A673 (cell line): ENCODE data around the gene LMNB1.

Experiments used
- EZH2 ChIP-seq: fragments of 200-600 bp; sonication (generic); IDR thresholded peaks from 2 replicates; pipeline ENCODE4 v1.6.1; 2017; ENCODE audit warnings: borderline replicate concordance, low read depth, mild to moderate bottlenecking, mixed read lengths, antibody characterized with exemption, low read length; ENCODE audit not compliant: poor library complexity, severe bottlenecking
- TF ChIP-seq, protein P1 (sequence below): fragments of 300-800, 200-600 bp; sonication (generic); conservative IDR thresholded peaks from 2 replicates; pipeline ENCODE4 v1.5.1; 2017; ENCODE audit warnings: low read depth, mild to moderate bottlenecking, antibody characterized with exemption, low read length, moderate library complexity, mixed read lengths

DNA sequence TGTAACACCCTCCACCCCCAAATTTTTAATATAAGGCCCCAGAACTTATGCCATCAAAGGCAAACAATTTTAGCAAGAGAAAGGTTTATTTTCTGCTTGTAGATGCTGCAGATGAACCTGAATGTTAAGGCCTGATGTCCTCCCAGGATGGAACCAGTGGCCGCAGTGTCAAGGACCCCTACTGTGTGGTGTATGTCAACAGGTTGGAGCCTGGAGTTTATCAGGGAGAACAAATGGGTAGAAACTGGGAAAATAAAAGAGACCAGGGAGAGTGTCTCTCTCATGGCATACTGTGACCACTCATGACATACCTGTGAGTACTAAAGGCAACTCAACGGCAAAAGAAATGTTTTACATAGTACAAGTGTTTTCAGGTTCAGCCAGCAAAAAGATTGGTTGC lies 34.5 kb upstream of the LMNB1 start:
- TF ChIP-seq, protein P1, sequence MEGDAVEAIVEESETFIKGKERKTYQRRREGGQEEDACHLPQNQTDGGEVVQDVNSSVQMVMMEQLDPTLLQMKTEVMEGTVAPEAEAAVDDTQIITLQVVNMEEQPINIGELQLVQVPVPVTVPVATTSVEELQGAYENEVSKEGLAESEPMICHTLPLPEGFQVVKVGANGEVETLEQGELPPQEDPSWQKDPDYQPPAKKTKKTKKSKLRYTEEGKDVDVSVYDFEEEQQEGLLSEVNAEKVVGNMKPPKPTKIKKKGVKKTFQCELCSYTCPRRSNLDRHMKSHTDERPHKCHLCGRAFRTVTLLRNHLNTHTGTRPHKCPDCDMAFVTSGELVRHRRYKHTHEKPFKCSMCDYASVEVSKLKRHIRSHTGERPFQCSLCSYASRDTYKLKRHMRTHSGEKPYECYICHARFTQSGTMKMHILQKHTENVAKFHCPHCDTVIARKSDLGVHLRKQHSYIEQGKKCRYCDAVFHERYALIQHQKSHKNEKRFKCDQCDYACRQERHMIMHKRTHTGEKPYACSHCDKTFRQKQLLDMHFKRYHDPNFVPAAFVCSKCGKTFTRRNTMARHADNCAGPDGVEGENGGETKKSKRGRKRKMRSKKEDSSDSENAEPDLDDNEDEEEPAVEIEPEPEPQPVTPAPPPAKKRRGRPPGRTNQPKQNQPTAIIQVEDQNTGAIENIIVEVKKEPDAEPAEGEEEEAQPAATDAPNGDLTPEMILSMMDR: no peak
- TF ChIP-seq EZH2: no peak
